ENCODE measurements around the gene HHIPL1. TPM values are rescaled to one million over a fixed set of nuclear protein-coding genes. Genes with fewer than 3 reads are reported as not detected.
A peak's percentile ranks its signal among the peaks of the same experiment; 100 is the strongest.

HHIPL1 gene
- total and polyA plus RNA-seq, 8 donors: 2.2 to 3.1 (median 2.6) TPM

DNA sequence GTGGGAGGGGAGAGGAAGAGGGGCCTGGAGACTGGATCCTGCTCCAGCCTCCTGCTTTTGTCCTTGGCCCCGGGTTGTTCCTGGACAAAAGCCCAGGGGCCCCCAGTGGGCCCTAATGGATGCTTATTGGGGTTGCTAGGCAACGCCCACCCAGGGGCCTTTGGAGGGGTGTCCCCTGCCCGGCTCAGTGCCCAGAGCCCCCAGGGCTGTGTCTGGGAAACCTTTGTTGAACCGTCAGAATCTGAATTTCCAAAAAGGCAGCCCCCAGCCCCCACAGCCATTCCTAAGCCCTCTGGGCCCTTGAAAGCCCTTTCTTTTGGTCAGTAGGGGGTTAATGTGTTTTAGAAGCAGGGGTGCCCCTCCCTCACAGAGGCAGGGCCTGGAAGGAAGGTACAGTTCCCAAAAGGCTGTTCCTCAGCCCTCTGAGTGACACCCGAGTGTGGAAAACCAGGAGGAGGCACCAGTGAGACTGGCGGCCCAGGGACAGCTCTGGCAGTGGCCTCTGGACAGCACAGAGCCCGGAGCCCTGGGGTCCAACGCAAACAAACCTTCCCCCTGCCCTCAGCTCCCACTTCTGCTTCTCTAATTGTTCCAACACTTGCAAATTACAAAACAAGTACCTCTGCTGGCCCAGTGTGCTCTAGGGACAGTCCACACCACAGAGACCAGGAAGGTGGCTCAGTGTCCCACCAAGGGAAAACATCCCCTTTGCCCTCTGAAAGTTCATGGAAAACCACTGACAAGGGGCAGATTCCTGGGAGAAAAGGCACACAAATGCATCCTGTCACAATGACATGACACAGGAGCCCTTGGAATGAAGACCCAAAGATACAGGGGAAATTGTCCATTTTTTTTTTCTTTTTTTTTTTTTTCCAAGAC, 19.4 kb downstream of the HHIPL1 start:
- no peaks in the 10 kb centered on the region for H3K4me1 ChIP-seq
- no peaks in the 10 kb centered on the region for H3K36me3 ChIP-seq
- no peak for ATAC-seq
- no peak overlapping the region for H3K4me3 ChIP-seq
- TF ChIP-seq, protein P1, sequence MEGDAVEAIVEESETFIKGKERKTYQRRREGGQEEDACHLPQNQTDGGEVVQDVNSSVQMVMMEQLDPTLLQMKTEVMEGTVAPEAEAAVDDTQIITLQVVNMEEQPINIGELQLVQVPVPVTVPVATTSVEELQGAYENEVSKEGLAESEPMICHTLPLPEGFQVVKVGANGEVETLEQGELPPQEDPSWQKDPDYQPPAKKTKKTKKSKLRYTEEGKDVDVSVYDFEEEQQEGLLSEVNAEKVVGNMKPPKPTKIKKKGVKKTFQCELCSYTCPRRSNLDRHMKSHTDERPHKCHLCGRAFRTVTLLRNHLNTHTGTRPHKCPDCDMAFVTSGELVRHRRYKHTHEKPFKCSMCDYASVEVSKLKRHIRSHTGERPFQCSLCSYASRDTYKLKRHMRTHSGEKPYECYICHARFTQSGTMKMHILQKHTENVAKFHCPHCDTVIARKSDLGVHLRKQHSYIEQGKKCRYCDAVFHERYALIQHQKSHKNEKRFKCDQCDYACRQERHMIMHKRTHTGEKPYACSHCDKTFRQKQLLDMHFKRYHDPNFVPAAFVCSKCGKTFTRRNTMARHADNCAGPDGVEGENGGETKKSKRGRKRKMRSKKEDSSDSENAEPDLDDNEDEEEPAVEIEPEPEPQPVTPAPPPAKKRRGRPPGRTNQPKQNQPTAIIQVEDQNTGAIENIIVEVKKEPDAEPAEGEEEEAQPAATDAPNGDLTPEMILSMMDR (IDR thresholded peaks at IDR 0.05): no peak
- H3K9me3 ChIP-seq: no peaks in the 10 kb centered on the region
- DNase-seq: no peak
- H3K27me3 ChIP-seq: peaks cover 13 to 29% of the 10 kb centered on the region in 2 donors
- intact Hi-C loops (cut with DNase I): no loop called here
- H3K27ac ChIP-seq: no peak overlapping the region

DNA sequence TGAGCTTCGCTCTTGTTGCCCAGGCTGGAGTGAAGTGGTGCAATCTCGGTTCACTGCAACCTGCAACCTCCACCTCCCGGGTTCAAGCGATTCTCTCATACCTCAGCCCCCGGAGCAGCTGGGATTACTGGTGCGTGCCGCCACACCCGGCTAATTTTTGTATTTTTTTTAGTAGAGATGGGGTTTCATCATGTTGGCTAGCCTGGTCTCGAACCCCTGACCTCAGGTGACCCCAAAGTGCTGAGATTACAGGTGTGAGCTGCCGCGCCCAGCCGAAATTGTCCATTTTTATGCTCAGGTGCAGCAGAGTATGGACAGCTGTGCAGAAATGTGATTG, 20.0 kb downstream of the HHIPL1 start:
- Histone ChIP-seq H3K4me3 (no peak overlapping the region), H3K36me3 (no peaks in the 10 kb centered on the region), H3K4me1 (no peaks in the 10 kb centered on the region), H3K27me3 (peaks cover 7 to 23% of the 10 kb centered on the region in 2 donors), H3K9me3 (no peaks in the 10 kb centered on the region), H3K27ac (no peak overlapping the region)
- intact Hi-C loops (cut with DNase I): no loop called here
- DNase-seq (no peak), ATAC-seq (no peak)
- TF ChIP-seq, protein P1 (IDR thresholded peaks at IDR 0.05): no peak

DNA sequence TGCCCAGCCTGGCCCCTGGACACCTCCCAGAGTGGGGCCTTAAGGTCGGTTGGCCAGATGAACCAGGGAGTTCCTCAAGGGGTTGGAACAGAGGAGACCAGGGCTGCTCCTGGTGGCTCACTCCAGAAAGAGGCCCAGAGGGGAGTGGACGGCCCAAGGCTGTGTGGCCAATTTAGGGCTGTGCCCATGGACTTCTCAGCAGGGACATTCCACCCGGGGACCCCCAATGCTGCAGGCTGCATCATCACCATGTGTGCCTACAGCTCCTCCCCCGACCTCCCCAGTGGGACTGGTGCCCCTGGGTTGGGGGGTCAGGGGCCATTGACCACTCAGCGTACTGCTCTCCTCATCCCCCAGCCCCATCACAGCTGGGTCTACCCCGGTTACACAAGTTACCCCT, 21.6 kb downstream of the HHIPL1 start:
- ATAC-seq (no peak), DNase-seq (no peak)
- Histone ChIP-seq H3K4me1 (no peaks in the 10 kb centered on the region), H3K36me3 (no peaks in the 10 kb centered on the region), H3K27ac (no peak overlapping the region), H3K9me3 (no peaks in the 10 kb centered on the region), H3K27me3 (peaks cover 0 to 7% of the 10 kb centered on the region in 2 donors), H3K4me3 (no peak overlapping the region)
- intact Hi-C loops (cut with DNase I): no loop called here
- TF ChIP-seq, protein P1 (IDR thresholded peaks at IDR 0.05): no peak

DNA sequence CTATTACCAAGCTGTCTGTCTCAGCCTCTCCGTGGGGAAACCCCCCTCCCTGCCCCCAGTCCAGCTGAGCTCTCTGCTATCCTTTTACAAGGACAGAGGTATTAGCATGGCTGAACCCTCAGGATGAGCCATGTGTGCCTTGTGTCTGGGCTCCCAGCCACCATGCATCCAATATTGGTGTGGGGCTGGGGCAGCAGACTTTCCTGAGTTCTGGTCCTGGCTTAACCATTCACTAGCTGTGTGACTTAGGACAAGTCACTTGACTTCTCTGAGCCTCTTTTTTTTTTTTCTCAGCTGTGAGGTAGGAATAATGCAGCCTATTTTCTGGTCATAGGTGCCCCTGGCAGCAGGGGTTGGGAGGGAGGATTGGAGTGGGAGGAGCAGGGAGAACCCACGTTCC, 22.1 kb downstream of the HHIPL1 start:
- H3K36me3 ChIP-seq: no peaks in the 10 kb centered on the region
- H3K9me3 ChIP-seq: no peaks in the 10 kb centered on the region
- TF ChIP-seq, protein P1 (IDR thresholded peaks at IDR 0.05): no peak
- peaks cover 0 to 1% of the 10 kb centered on the region in 2 donors for H3K27me3 ChIP-seq
- intact Hi-C loops (cut with DNase I): no loop called here
- H3K27ac ChIP-seq: no peak overlapping the region
- no peak overlapping the region for H3K4me3 ChIP-seq
- ATAC-seq (no peak), DNase-seq (no peak)
- no peaks in the 10 kb centered on the region for H3K4me1 ChIP-seq

DNA sequence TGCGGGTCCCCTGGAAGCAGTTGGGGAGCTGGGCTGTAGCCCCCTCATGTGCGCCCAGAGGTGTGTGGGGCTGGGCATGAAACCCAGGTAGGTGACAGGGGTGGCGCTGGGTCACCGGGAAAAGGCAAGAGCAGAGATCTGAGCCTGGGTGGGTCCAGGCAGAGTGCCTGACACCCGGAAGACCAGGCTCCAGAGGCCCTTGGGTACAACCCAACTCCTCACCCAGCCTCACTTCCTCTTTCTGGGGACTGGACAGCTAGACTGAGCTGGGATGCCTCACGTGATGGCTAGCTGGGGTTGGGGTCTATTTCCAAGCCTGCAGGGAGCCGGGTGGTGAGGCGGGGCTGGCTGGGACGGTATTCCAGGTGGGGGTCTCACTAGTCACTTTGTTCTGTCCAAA, 22.9 kb downstream of the HHIPL1 start:
- TF ChIP-seq, protein P1 (IDR thresholded peaks at IDR 0.05): no peak
- no peak overlapping the region for H3K27ac ChIP-seq
- H3K9me3 ChIP-seq: no peaks in the 10 kb centered on the region
- no peaks in the 10 kb centered on the region for H3K36me3 ChIP-seq
- H3K4me1 ChIP-seq: no peaks in the 10 kb centered on the region
- intact Hi-C loops (cut with DNase I): no loop called here
- no peak overlapping the region for H3K4me3 ChIP-seq
- DNase-seq (no peak), ATAC-seq (peak; percentile 21)
- H3K27me3 ChIP-seq: no peaks in the 10 kb centered on the region

All from left lung (tissue), 10 donors.